ENCODE measurements around the gene SYNDIG1. TPM values are rescaled to one million over a fixed set of nuclear protein-coding genes. Genes with fewer than 3 reads are reported as not detected.

The SYNDIG1 gene
- total RNA-seq, 2 experiments from 2014 or later: not detected

DNA sequence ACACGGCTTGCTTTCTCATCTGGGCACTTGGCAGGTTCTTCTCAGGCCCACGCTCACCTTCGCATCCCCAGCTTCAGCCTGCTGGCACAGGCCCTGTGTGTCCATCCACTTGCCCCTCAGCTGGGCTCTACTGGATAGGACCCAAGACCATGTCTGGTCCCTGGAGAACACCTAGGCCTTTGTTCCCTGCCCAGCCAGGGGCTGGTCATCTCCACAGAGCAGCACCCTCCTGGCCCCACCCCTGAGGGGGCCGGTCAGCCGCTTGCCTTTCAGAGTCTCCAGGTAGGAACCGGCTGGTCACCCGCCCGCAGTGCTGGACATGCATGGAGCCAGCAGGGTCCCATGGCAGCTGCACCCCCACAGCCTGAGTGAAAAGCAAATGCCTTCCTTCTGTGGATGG lies 191.2 kb downstream of the SYNDIG1 start:
- Histone ChIP-seq H3K27me3 (ENCODE audit: control insufficient read depth in 1 of 2, insufficient read depth in 2 of 2, low read length in 2 of 2) (no peaks in the 10 kb centered on the region), H3K4me1 (ENCODE audit: insufficient read depth, low read length) (no peaks in the 10 kb centered on the region), H3K9me3 (ENCODE audit: control insufficient read depth in 1 of 2, insufficient read depth in 1 of 2, low read length in 2 of 2) (peaks cover 0 to 9% of the 10 kb centered on the region in 2 experiments), H3K4me3 (ENCODE audit: low read length) (no peak overlapping the region), H3K27ac (ENCODE audit: low read depth in 1 of 2, low read length in 2 of 2) (no peak overlapping the region), H3K36me3 (ENCODE audit: insufficient read depth, low read length) (no peaks in the 10 kb centered on the region)
- ATAC-seq (ENCODE audit: poor library complexity) (no peak), DNase-seq (no peak)
- TF ChIP-seq, protein P1, sequence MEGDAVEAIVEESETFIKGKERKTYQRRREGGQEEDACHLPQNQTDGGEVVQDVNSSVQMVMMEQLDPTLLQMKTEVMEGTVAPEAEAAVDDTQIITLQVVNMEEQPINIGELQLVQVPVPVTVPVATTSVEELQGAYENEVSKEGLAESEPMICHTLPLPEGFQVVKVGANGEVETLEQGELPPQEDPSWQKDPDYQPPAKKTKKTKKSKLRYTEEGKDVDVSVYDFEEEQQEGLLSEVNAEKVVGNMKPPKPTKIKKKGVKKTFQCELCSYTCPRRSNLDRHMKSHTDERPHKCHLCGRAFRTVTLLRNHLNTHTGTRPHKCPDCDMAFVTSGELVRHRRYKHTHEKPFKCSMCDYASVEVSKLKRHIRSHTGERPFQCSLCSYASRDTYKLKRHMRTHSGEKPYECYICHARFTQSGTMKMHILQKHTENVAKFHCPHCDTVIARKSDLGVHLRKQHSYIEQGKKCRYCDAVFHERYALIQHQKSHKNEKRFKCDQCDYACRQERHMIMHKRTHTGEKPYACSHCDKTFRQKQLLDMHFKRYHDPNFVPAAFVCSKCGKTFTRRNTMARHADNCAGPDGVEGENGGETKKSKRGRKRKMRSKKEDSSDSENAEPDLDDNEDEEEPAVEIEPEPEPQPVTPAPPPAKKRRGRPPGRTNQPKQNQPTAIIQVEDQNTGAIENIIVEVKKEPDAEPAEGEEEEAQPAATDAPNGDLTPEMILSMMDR (IDR thresholded peaks at IDR 0.05): no peak
- Mint-ChIP-seq H3K27ac (no peak overlapping the region), H3K36me3 (ENCODE audit: low read depth) (no peaks in the 10 kb centered on the region), H3K27me3 (no peaks in the 10 kb centered on the region), H3K9me3 (no peaks in the 10 kb centered on the region), H3K4me1 (ENCODE audit: low read depth) (no peaks in the 10 kb centered on the region), H3K4me3 (no peak overlapping the region)
- ChIA-PET POLR2A (no interaction called here), CTCF (no interaction called here)
- intact Hi-C loops (cut with DNase I, micrococcal nuclease): no loop called here

DNA sequence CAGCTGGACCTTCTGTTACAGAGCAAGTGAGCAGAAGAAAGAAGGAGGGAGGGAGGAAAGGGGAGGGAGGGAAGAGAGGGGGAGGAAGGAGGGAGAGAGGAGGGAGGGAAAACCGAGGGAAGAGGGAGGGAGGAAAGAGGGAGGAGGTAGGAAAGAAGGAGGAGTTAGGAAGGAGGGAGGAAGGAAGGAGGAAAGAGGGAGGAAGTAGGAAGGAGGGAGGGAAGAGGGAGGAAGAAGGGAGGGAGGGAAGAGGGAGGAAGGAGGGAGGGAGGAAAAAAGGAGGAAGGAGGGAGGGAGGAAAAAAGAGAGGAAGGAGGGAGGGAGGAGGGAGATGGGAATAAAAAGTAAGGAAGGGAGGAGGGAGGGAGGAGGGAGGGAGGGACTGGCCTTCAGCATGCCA lies 191.8 kb downstream of the SYNDIG1 start:
- DNase-seq (no peak), ATAC-seq (ENCODE audit: poor library complexity) (no peak)
- Histone ChIP-seq H3K27me3 (ENCODE audit: control insufficient read depth in 1 of 2, insufficient read depth in 2 of 2, low read length in 2 of 2) (no peaks in the 10 kb centered on the region), H3K4me3 (ENCODE audit: low read length) (no peak overlapping the region), H3K9me3 (ENCODE audit: control insufficient read depth in 1 of 2, insufficient read depth in 1 of 2, low read length in 2 of 2) (peaks cover 0 to 9% of the 10 kb centered on the region in 2 experiments), H3K4me1 (ENCODE audit: insufficient read depth, low read length) (no peaks in the 10 kb centered on the region), H3K27ac (ENCODE audit: low read depth in 1 of 2, low read length in 2 of 2) (no peak overlapping the region), H3K36me3 (ENCODE audit: insufficient read depth, low read length) (no peaks in the 10 kb centered on the region)
- Mint-ChIP-seq H3K36me3 (ENCODE audit: low read depth) (no peaks in the 10 kb centered on the region), H3K4me1 (ENCODE audit: low read depth) (no peaks in the 10 kb centered on the region), H3K27me3 (no peaks in the 10 kb centered on the region), H3K4me3 (no peak overlapping the region), H3K27ac (no peak overlapping the region), H3K9me3 (no peaks in the 10 kb centered on the region)
- TF ChIP-seq, protein P1 (IDR thresholded peaks at IDR 0.05): no peak
- ChIA-PET POLR2A (no interaction called here), CTCF (no interaction called here)
- intact Hi-C loops (cut with DNase I, micrococcal nuclease): no loop called here

DNA sequence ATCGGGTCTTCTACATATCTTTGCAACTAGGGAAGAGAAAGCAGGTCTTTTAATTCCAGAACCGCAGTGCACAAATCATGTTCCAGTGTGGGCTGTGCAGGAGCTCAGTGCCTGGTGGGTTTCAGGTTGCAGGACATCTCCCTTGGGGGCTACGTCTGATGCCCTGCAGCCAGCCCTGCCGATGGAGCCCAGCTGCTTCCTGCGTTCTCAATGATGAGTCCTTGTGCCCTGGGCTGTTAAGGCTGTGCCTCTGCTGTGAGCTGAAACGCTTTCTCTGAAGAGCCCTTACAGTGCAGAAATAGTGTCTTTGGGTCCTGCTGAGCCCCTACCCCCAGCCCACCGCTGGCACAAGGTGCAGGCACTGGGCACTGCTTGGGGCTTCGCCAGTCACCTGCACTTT lies 192.9 kb downstream of the SYNDIG1 start:
- H3K9me3 Mint-ChIP-seq: no peaks in the 10 kb centered on the region
- CTCF ChIA-PET: no interaction called here
- H3K36me3 ChIP-seq (ENCODE audit: insufficient read depth, low read length): no peaks in the 10 kb centered on the region
- intact Hi-C loops (cut with DNase I, micrococcal nuclease): no loop called here
- H3K27me3 ChIP-seq (ENCODE audit: control insufficient read depth in 1 of 2, insufficient read depth in 2 of 2, low read length in 2 of 2): no peaks in the 10 kb centered on the region
- peaks cover 0 to 6% of the 10 kb centered on the region in 2 experiments for H3K9me3 ChIP-seq (ENCODE audit: control insufficient read depth in 1 of 2, insufficient read depth in 1 of 2, low read length in 2 of 2)
- TF ChIP-seq, protein P1 (IDR thresholded peaks at IDR 0.05): no peak
- H3K27me3 Mint-ChIP-seq: no peaks in the 10 kb centered on the region
- H3K36me3 Mint-ChIP-seq (ENCODE audit: low read depth): no peaks in the 10 kb centered on the region
- no peak overlapping the region for H3K4me3 Mint-ChIP-seq
- H3K27ac Mint-ChIP-seq: no peak overlapping the region
- DNase-seq (no peak), ATAC-seq (ENCODE audit: poor library complexity) (no peak)
- POLR2A ChIA-PET: no interaction called here
- H3K27ac ChIP-seq (ENCODE audit: low read depth in 1 of 2, low read length in 2 of 2): no peak overlapping the region
- no peak overlapping the region for H3K4me3 ChIP-seq (ENCODE audit: low read length)
- H3K4me1 Mint-ChIP-seq (ENCODE audit: low read depth): no peaks in the 10 kb centered on the region
- H3K4me1 ChIP-seq (ENCODE audit: insufficient read depth, low read length): no peaks in the 10 kb centered on the region
